WTC11 (cell line): ENCODE measurements around the gene DEPDC1B. TPM values are rescaled to one million over a fixed set of nuclear protein-coding genes. Genes with fewer than 3 reads are reported as not detected.

Source experiments
- ATAC-seq: fragments of 200-7000 bp; cut with Tn5 transposase; 2 replicates; pipeline ENCODE4 v1.10.0; 2021; ENCODE audit warnings: mild to moderate bottlenecking, moderate library complexity
- CTCF ChIA-PET: fragments of 300-600 bp; sonication (Branson Sonifier 250); formaldehyde crosslinking; loops from one replicate; lab custom pipeline; 2021; ENCODE audit warnings: antibody characterized with exemption; lab: Charles Lee
- POLR2A ChIA-PET: fragments of 350-600 bp; sonication (Branson Sonifier 250); formaldehyde crosslinking; loops from one replicate; lab custom pipeline; 2021; ENCODE audit warnings: antibody characterized with exemption; lab: Charles Lee
- DNase-seq: peaks from one replicate; pipeline ENCODE4 v3.0.0; 2021; ENCODE audit warnings: low spot score
- H3K27ac Mint-ChIP-seq: 2 replicates; pipeline ENCODE4 v1.8.0; 2021; ENCODE audit warnings: mixed read lengths
- H3K27me3 Mint-ChIP-seq: 2 replicates; pipeline ENCODE4 v1.8.0; 2021; ENCODE audit warnings: low read depth, mild to moderate bottlenecking, moderate library complexity, mixed read lengths
- H3K36me3 Mint-ChIP-seq: 2 replicates; pipeline ENCODE4 v1.8.0; 2021; ENCODE audit warnings: mixed read lengths
- H3K4me1 Mint-ChIP-seq: 2 replicates; pipeline ENCODE4 v1.8.0; 2022; ENCODE audit warnings: mixed read lengths
- H3K4me3 Mint-ChIP-seq: 2 replicates; pipeline ENCODE4 v1.8.0; 2021; ENCODE audit warnings: mild to moderate bottlenecking, moderate library complexity, mixed read lengths
- H3K9me3 Mint-ChIP-seq: 2 replicates; pipeline ENCODE4 v1.8.0; 2021; ENCODE audit warnings: mixed read lengths
- AFF4 ChIP-seq: sonication (generic); formaldehyde crosslinking; IDR thresholded peaks from 2 replicates; pipeline ENCODE4 v1.8.1; 2023; ENCODE audit warnings: mild to moderate bottlenecking, missing genetic modification reagents, borderline replicate concordance
- CTCF ChIP-seq: fragments of 200-600 bp; IDR thresholded peaks from 2 replicates; pipeline ENCODE4 v1.8.0; 2022; ENCODE audit warnings: antibody characterized with exemption
- E2F1 ChIP-seq: sonication (generic); formaldehyde crosslinking; IDR thresholded peaks from 2 replicates; pipeline ENCODE4 v1.8.0; 2022; ENCODE audit warnings: mild to moderate bottlenecking, missing genetic modification reagents
- ERG ChIP-seq: fragments of 250-450 bp; sonication (Bioruptor Pico); IDR thresholded peaks from 2 replicates; pipeline ENCODE4 v1.8.0; 2021; ENCODE audit warnings: mild to moderate bottlenecking
- ESRRA ChIP-seq: sonication (generic); formaldehyde crosslinking; IDR thresholded peaks from 2 replicates; pipeline ENCODE4 v1.8.1; 2022; ENCODE audit warnings: mild to moderate bottlenecking, missing genetic modification reagents, borderline replicate concordance
- FOXP4 ChIP-seq: sonication (generic); formaldehyde crosslinking; IDR thresholded peaks from 2 replicates; pipeline ENCODE4 v1.8.0; 2022; ENCODE audit warnings: mild to moderate bottlenecking, missing genetic modification reagents
- HMGXB4 ChIP-seq: sonication (generic); formaldehyde crosslinking; IDR thresholded peaks from 2 replicates; pipeline ENCODE4 v1.8.1; 2023; ENCODE audit warnings: mild to moderate bottlenecking, moderate library complexity, missing genetic modification reagents
- IRF1 ChIP-seq: sonication (generic); formaldehyde crosslinking; IDR thresholded peaks from 2 replicates; pipeline ENCODE4 v1.8.0; 2023; ENCODE audit warnings: missing genetic modification reagents
- PRDM15 ChIP-seq: sonication (generic); formaldehyde crosslinking; IDR thresholded peaks from 2 replicates; pipeline ENCODE4 v1.8.0; 2022; ENCODE audit warnings: missing genetic modification reagents
- USF1 ChIP-seq: sonication (generic); formaldehyde crosslinking; IDR thresholded peaks from 2 replicates; pipeline ENCODE4 v1.8.0; 2022; ENCODE audit warnings: mild to moderate bottlenecking, missing genetic modification reagents
- ZNF396 ChIP-seq: fragments of 250-450 bp; sonication (Bioruptor Pico); IDR thresholded peaks from 2 replicates; pipeline ENCODE4 v1.8.0; 2021; ENCODE audit warnings: mild to moderate bottlenecking, moderate library complexity, borderline replicate concordance
- total RNA-seq: library from RNA; stranded (reverse); gene quantifications from 3 replicates; pipeline ENCODE4 v1.2.3, GENCODE V29; 2021

The DEPDC1B gene
- total RNA-seq, 1 experiment from 2014 or later, result 55.1 TPM

GRCh38 chr5:60679816-60680215 lies 20.1 kb downstream of the DEPDC1B start (continued):
- TF ChIP-seq AFF4 (CRISPR knock-in tag) (no peak), IRF1 (CRISPR knock-in tag) (no peak)

GRCh38 chr5:60677850-60678664 lies 21.9 kb downstream of the DEPDC1B start:
- DNase-seq, result no peak
- ChIA-PET CTCF (interaction anchor here (1.4 to 1.6 kb wide), 4 partner anchors 10 to 22 kb away, joined by 3 to 8 read pairs (median 6); partner anchors contain the start of gene DEPDC1B), POLR2A (no interaction called here)
- 0 out of 2 replicates have a peak, but pooled peaks have one; percentile 38 for ATAC-seq
- peaks cover 27% of the 10 kb centered on the region for H3K4me1 Mint-ChIP-seq
- H3K27ac Mint-ChIP-seq, result peak overlapping the region; percentile 47
- H3K27me3 Mint-ChIP-seq, result no peaks in the 10 kb centered on the region
- no peaks in the 10 kb centered on the region for H3K9me3 Mint-ChIP-seq
- H3K4me3 Mint-ChIP-seq, result no peak overlapping the region
- peaks cover 17% of the 10 kb centered on the region for H3K36me3 Mint-ChIP-seq
- TF ChIP-seq E2F1 (CRISPR knock-in tag), result no peak
- 0 out of 2 replicates have a peak, but pooled peaks have one; percentile 16 for TF ChIP-seq CTCF

- POLR2A ChIA-PET, result no interaction called here
- Mint-ChIP-seq H3K9me3 (no peaks in the 10 kb centered on the region), H3K27me3 (no peaks in the 10 kb centered on the region), H3K4me3 (no peak overlapping the region), H3K4me1 (peaks cover 23% of the 10 kb centered on the region), H3K36me3 (no peaks in the 10 kb centered on the region), H3K27ac (no peak overlapping the region)
- DNase-seq, result no peak
- ATAC-seq, result no peak
- CTCF ChIA-PET, result no interaction called here
- TF ChIP-seq PRDM15 (CRISPR knock-in tag) (no peak), HMGXB4 (no peak), USF1 (no peak), ESRRA (no peak), FOXP4 (CRISPR knock-in tag) (no peak), ZNF396 (CRISPR knock-in tag) (no peak), ERG (CRISPR knock-in tag) (no peak)
Observed at GRCh38 chr5:60675286-60675685, 24.7 kb downstream of the DEPDC1B start.
